SK-N-SH treated with all-trans-retinoic acid at 6 μM for 48 hours (cell line): ENCODE results near the gene PHPT1.

Experiments used
- ATAC-seq: fragments of 200-7000 bp; cut with Tn5 transposase; 3 replicates; pipeline ENCODE4 v1.9.1; 2020; ENCODE audit warnings: mild to moderate bottlenecking, moderate library complexity
- BACH2 ChIP-seq: fragments of 250-450 bp; sonication (Bioruptor Pico); IDR thresholded peaks from 2 replicates; pipeline ENCODE4 v1.9.0; 2021; ENCODE audit warnings: mild to moderate bottlenecking, borderline replicate concordance
- CREB5 ChIP-seq: fragments of 250-450 bp; sonication (Bioruptor Pico); IDR thresholded peaks from 2 replicates; pipeline ENCODE4 v1.5.1; 2020; ENCODE audit warnings: low read depth, mild to moderate bottlenecking, moderate library complexity
- CSDC2 ChIP-seq: fragments of 250-450 bp; sonication (Bioruptor Pico); IDR thresholded peaks from 2 replicates; pipeline ENCODE4 v1.5.0; 2020; ENCODE audit warnings: mild to moderate bottlenecking, moderate library complexity
- CSRNP3 ChIP-seq: fragments of 250-450 bp; sonication (Bioruptor Pico); IDR thresholded peaks from 2 replicates; pipeline ENCODE4 v1.5.1; 2021; ENCODE audit warnings: mild to moderate bottlenecking, moderate library complexity
- ESRRG ChIP-seq: fragments of 250-450 bp; sonication (Bioruptor Pico); IDR thresholded peaks from 2 replicates; pipeline ENCODE4 v1.6.1; 2021; ENCODE audit warnings: mild to moderate bottlenecking
- GLIS3 ChIP-seq: fragments of 250-450 bp; sonication (Bioruptor Pico); IDR thresholded peaks from 2 replicates; pipeline ENCODE4 v1.5.0; 2020; ENCODE audit warnings: mild to moderate bottlenecking, moderate library complexity
- ISL1 ChIP-seq: fragments of 250-450 bp; sonication (Bioruptor Pico); IDR thresholded peaks from 2 replicates; pipeline ENCODE4 v2.1.2; 2022; ENCODE audit warnings: mild to moderate bottlenecking, moderate library complexity
- OSR1 ChIP-seq: fragments of 250-450 bp; sonication (Bioruptor Pico); IDR thresholded peaks from 2 replicates; pipeline ENCODE4 v1.8.0; 2022; ENCODE audit warnings: moderate library complexity, mild to moderate bottlenecking, inconsistent platforms
- PATZ1 ChIP-seq: fragments of 250-450 bp; sonication (Bioruptor Pico); IDR thresholded peaks from 2 replicates; pipeline ENCODE4 v1.8.0; 2020; ENCODE audit warnings: mild to moderate bottlenecking, moderate library complexity, borderline replicate concordance
- PPARA ChIP-seq: fragments of 250-450 bp; sonication (Bioruptor Pico); IDR thresholded peaks from 2 replicates; pipeline ENCODE4 v1.5.0; 2020; ENCODE audit warnings: mild to moderate bottlenecking, borderline replicate concordance
- RARB ChIP-seq: fragments of 250-450 bp; sonication (Bioruptor Pico); IDR thresholded peaks from 2 replicates; pipeline ENCODE4 v1.8.0; 2021; ENCODE audit warnings: mild to moderate bottlenecking, moderate library complexity
- SNAI2 ChIP-seq: fragments of 250-450 bp; sonication (Bioruptor Pico); IDR thresholded peaks from 2 replicates; pipeline ENCODE4 v1.5.0; 2020; ENCODE audit warnings: mild to moderate bottlenecking, moderate library complexity
- TCF4 ChIP-seq: fragments of 250-450 bp; sonication (Bioruptor Pico); IDR thresholded peaks from 2 replicates; pipeline ENCODE4 v1.8.0; 2021; ENCODE audit warnings: mild to moderate bottlenecking, moderate library complexity, borderline replicate concordance
- TOX ChIP-seq: fragments of 250-450 bp; sonication (Bioruptor Pico); IDR thresholded peaks from 2 replicates; pipeline ENCODE4 v1.8.0; 2021; ENCODE audit warnings: mild to moderate bottlenecking, moderate library complexity, borderline replicate concordance
- TSHZ2 ChIP-seq: fragments of 250-450 bp; sonication (Bioruptor Pico); IDR thresholded peaks from 2 replicates; pipeline ENCODE4 v1.5.0; 2020; ENCODE audit warnings: mild to moderate bottlenecking, moderate library complexity
- ZC3H10 ChIP-seq: fragments of 250-450 bp; sonication (Bioruptor Pico); IDR thresholded peaks from 2 replicates; pipeline ENCODE4 v1.5.1; 2021; ENCODE audit warnings: mild to moderate bottlenecking, moderate library complexity
- ZFP3 ChIP-seq: fragments of 250-450 bp; sonication (Bioruptor Pico); IDR thresholded peaks from 2 replicates; pipeline ENCODE4 v1.5.0; 2020; ENCODE audit warnings: mild to moderate bottlenecking, moderate library complexity
- ZFP30 ChIP-seq: fragments of 450-650 bp; formaldehyde crosslinking; IDR thresholded peaks from 2 replicates; pipeline ENCODE4 v1.5.0; 2022; ENCODE audit warnings: mild to moderate bottlenecking, moderate library complexity
- ZNF565 ChIP-seq: fragments of 450-650 bp; formaldehyde crosslinking; conservative IDR thresholded peaks from 2 replicates; pipeline ENCODE4 v1.5.0; 2020; ENCODE audit warnings: low read depth, mild to moderate bottlenecking, moderate library complexity
- ZNF70 ChIP-seq: fragments of 450-650 bp; formaldehyde crosslinking; IDR thresholded peaks from 2 replicates; pipeline ENCODE4 v1.5.0; 2020; ENCODE audit warnings: mild to moderate bottlenecking, moderate library complexity
- ZNF8 ChIP-seq: fragments of 450-650 bp; formaldehyde crosslinking; IDR thresholded peaks from 2 replicates; pipeline ENCODE4 v1.5.0; 2020; ENCODE audit warnings: mild to moderate bottlenecking, moderate library complexity

Gene PHPT1

GRCh38 chr9:136858452-136858843, 9.2 kb downstream of the PHPT1 start:
- ATAC-seq = peak; percentile 4
- no peak for TF ChIP-seq ZNF70 (CRISPR knock-in tag)
- no peak for TF ChIP-seq ZNF8 (CRISPR knock-in tag)
- no peak for TF ChIP-seq ISL1
- TF ChIP-seq TCF4 (CRISPR knock-in tag) = no peak
- no peak for TF ChIP-seq TOX
- no peak for TF ChIP-seq OSR1 (CRISPR knock-in tag)
- no peak for TF ChIP-seq ZFP3 (CRISPR knock-in tag)
- no peak for TF ChIP-seq CSDC2
- TF ChIP-seq TSHZ2 = no peak
- TF ChIP-seq CREB5 (CRISPR knock-in tag) = no peak
- no peak for TF ChIP-seq GLIS3 (CRISPR knock-in tag)
- no peak for TF ChIP-seq ZFP30 (CRISPR knock-in tag)
- no peak for TF ChIP-seq ZC3H10 (CRISPR knock-in tag)
- TF ChIP-seq SNAI2 (CRISPR knock-in tag) = no peak
- no peak for TF ChIP-seq PATZ1
- no peak for TF ChIP-seq ESRRG (CRISPR knock-in tag)

- ATAC-seq = peak; percentile 77
- TF ChIP-seq PPARA (CRISPR knock-in tag) = no peak
- no peak for TF ChIP-seq SNAI2 (CRISPR knock-in tag)
- TF ChIP-seq ISL1 = no peak
- TF ChIP-seq OSR1 (CRISPR knock-in tag) = no peak
- no peak for TF ChIP-seq PATZ1
- no peak for TF ChIP-seq TCF4 (CRISPR knock-in tag)
- TF ChIP-seq CSRNP3 (CRISPR knock-in tag) = no peak
- TF ChIP-seq ESRRG (CRISPR knock-in tag) = no peak
- TF ChIP-seq CREB5 (CRISPR knock-in tag) = no peak
- no peak for TF ChIP-seq ZFP30 (CRISPR knock-in tag)
- TF ChIP-seq TOX = no peak
- no peak for TF ChIP-seq GLIS3 (CRISPR knock-in tag)
- no peak for TF ChIP-seq CSDC2
These were observed 9.9 kb downstream of the PHPT1 start for GRCh38 chr9:136858844-136859757.

GRCh38 chr9:136860529-136860928, 11.3 kb downstream of the PHPT1 start:
- no peak for ATAC-seq
- TF ChIP-seq TOX = no peak
- TF ChIP-seq ZC3H10 (CRISPR knock-in tag) = no peak
- TF ChIP-seq ZNF565 = no peak
- no peak for TF ChIP-seq PPARA (CRISPR knock-in tag)
- no peak for TF ChIP-seq PATZ1
- TF ChIP-seq CREB5 (CRISPR knock-in tag) = no peak
- no peak for TF ChIP-seq BACH2 (CRISPR knock-in tag)
- TF ChIP-seq RARB = no peak
